Measurements from ENCODE around the gene MYOM3.

The MYOM3 gene

GRCh38 chr1:24139222-24139489 lies 27.2 kb upstream of the MYOM3 start:
- no peak for DNase-seq (ENCODE audit: low read depth, low spot score)
- TF ChIP-seq CTCF (IDR thresholded peaks at IDR 0.05; ENCODE audit: low read depth, low read length): no peak
- H3K4me3 ChIP-seq (ENCODE audit: low read depth, low read length): no peak overlapping the region
- in situ Hi-C loops (cut with HindIII; ENCODE audit: low sequenced_read_pairs): no loop called here

GRCh38 chr1:24138476-24139221 lies 26.7 kb upstream of the MYOM3 start:
- H3K4me3 ChIP-seq (ENCODE audit: low read depth, low read length): no peak overlapping the region
- in situ Hi-C loops (cut with HindIII; ENCODE audit: low sequenced_read_pairs): no loop called here
- DNase-seq (ENCODE audit: low read depth, low spot score): no peak
- TF ChIP-seq CTCF (IDR thresholded peaks at IDR 0.05; ENCODE audit: low read depth, low read length): no peak

GRCh38 chr1:24136956-24137539 lies 25.1 kb upstream of the MYOM3 start:
- in situ Hi-C loops (cut with HindIII; ENCODE audit: low sequenced_read_pairs): no loop called here
- no peak for DNase-seq (ENCODE audit: low read depth, low spot score)
- no peak for TF ChIP-seq CTCF (IDR thresholded peaks at IDR 0.05; ENCODE audit: low read depth, low read length)
- no peak overlapping the region for H3K4me3 ChIP-seq (ENCODE audit: low read depth, low read length)

- DNase-seq (ENCODE audit: low read depth, low spot score): no peak
- no peak overlapping the region for H3K4me3 ChIP-seq (ENCODE audit: low read depth, low read length)
- no peak for TF ChIP-seq CTCF (IDR thresholded peaks at IDR 0.05; ENCODE audit: low read depth, low read length)
- in situ Hi-C loops (cut with HindIII; ENCODE audit: low sequenced_read_pairs): no loop called here
These were observed 22.4 kb upstream of the MYOM3 start for GRCh38 chr1:24134376-24134775.

GRCh38 chr1:24133819-24134218 lies 21.9 kb upstream of the MYOM3 start:
- no peak for TF ChIP-seq CTCF (IDR thresholded peaks at IDR 0.05; ENCODE audit: low read depth, low read length)
- in situ Hi-C loops (cut with HindIII; ENCODE audit: low sequenced_read_pairs): no loop called here
- no peak for DNase-seq (ENCODE audit: low read depth, low spot score)
- no peak overlapping the region for H3K4me3 ChIP-seq (ENCODE audit: low read depth, low read length)

GRCh38 chr1:24130385-24130784 lies 18.4 kb upstream of the MYOM3 start:
- in situ Hi-C loops (cut with HindIII; ENCODE audit: low sequenced_read_pairs): no loop called here
- no peak for DNase-seq (ENCODE audit: low read depth, low spot score)
- no peak overlapping the region for H3K4me3 ChIP-seq (ENCODE audit: low read depth, low read length)
- TF ChIP-seq CTCF (IDR thresholded peaks at IDR 0.05; ENCODE audit: low read depth, low read length): no peak
